GM18505 (cell line): ENCODE results near the gene CCDC18.
"Not testable (repeated sequence)": the region's sequence is repeated elsewhere in the genome, so short reads cannot be mapped to it uniquely, and the experiment has no call there.

ENCODE experiments used
- ATAC-seq: cut with Tn5 transposase; IDR thresholded peaks from one replicate; pipeline ENCODE4 v1.9.1; 2021; ENCODE audit not compliant: unreplicated experiment
- POLR2A ChIP-seq: IDR thresholded peaks from 4 replicates; pipeline ENCODE4 v1.6.1; 2011; ENCODE audit warnings: borderline replicate concordance; ENCODE audit not compliant: insufficient read depth, insufficient read length; ENCODE audit errors: extremely low read depth

The CCDC18 gene

DNA sequence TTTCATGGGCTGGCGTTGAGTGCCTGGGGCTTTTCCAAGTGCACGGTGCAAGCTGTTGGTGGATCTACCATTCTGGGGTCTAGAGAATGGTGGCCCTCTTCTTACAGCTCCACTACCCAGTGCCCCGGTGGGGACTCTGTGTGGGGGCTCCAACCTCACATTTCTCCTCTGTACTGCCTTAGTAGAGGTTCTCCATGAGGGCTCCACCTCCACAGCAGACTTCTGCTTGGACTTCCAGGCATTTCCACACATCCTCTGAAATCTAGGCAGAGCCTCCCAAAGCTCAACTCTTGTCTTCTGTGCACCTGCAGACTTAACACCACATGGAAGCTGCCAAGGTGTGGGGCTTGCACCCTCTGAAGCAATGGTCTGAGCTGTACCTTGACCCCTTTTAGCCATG lies 82.1 kb downstream of the CCDC18 start:
- no peak for ATAC-seq
- TF ChIP-seq POLR2A, result no peak

DNA sequence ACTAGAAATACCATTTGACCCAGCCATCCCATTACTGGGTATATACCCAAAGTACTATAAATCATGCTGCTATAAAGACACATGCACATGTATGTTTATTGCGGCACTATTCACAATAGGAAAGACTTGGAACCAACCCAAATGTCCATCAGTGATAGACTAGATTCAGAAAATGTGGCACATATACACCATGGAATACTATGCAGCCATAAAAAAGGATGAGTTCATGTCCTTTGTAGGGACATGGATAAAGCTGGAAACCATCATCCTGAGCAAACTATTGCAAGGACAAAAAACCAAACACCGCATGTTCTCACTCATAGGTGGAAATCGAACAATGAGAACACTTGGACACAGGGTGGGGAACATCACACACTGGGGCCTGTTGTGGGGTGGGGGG lies 88.4 kb downstream of the CCDC18 start:
- ATAC-seq, result not testable (repeated sequence)

DNA sequence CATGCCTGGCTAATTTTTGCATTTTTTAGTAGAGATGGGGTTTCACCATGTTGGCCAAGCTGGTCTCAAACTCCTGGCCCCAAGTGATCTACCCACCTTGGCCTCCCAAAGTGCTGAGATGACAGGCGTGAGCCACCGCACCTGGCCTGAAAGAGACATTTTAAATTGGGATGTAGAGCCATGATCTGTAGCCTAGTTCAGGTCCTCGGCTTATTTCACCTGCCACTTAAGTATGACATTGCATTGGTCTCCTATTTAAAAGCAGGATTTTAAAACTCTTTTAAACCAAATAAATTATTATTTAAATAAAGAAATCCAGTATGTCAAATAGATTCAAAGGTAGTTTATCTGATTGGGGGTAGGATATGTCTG lies 94.7 kb downstream of the CCDC18 start:
- not testable (repeated sequence) for ATAC-seq

DNA sequence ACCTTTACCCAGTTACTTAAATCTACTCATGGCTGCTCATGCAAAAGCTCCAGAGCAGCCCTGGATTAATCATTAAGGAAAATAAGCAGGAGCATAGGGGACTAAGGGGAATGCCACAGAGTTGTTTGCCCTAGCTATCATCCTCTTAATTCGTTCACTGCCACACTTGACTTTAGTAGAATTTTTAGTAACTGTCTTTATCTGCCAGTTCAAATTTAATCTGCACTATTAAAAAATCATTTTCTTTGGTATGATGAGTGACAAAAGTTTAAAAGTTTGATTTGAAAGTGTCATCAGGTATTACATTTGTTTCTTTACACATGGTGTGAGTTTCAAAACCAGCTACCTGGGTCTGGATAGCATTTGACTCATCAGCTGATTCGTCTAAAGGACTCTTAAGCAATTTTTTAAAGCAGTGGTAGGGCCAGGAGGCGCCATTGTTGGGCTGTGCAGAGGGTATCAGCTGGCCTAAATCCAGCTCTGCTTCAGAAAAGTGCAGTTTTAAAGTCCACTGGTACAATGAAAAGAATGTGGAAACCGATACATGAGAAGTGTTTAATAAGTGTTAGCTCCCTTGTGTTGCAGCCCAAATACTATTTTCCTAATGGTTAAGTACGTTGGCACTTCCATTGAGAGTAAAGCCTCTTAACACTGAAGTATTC lies 95.2 kb downstream of the CCDC18 start:
- no peak for TF ChIP-seq POLR2A
- no peak for ATAC-seq

DNA sequence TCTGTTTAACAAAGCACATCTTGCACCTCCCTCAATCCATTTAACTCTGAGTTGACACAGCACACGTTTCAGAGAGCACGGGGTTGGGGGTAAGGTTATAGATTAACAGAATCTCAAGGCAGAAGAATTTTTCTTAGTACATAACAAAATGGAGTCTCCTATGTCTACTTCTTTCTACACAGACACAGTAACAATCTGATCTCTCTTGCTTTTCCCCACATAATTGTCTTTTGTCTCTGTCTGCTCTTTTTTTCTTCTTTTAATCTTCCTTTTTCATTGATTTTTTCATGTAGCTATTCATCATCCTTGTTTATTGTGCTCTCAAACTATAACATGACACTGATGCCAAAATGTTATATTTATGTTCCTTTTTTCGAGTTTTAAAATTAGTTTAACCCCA lies 97.0 kb downstream of the CCDC18 start:
- ATAC-seq, result not testable (repeated sequence)

DNA sequence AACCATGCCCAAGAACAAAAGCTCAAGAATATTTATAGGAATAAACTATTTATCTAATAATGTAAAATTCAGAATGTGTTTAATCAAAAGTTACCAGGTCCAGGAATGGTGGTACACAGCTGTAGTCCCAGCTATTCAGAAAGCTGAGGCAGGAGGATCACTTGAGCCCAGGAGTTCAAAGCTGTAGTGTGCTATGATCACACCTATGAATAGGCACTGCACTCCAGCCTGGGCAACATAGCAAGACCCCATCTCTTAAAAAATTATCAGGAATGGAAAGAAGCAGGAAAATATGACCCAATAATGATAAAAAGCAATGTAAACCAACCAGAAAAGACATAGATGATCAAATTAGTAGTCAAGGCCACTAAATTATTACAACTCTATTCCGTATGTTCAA lies 103.0 kb downstream of the CCDC18 start:
- no peak for ATAC-seq
- TF ChIP-seq POLR2A, result no peak

DNA sequence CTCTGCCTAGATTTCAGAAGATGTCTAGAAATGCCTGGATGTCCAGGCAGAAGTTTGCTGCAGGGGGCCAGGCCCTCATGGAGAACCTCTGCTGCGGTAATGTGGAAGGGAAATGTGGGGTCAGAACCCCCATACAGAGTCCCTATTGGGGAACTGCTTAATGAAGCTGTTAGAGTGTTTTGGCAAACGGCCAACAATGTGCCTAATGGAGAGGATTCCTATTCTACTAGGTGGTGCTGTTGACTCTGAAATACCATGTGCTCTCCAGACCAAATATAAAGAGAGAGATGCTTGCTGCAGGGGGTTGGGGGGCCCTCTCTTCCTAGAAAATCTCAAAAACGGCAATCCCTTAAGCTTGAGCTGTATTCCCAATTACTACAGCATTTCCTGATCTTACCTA lies 108.0 kb downstream of the CCDC18 start:
- no peak for TF ChIP-seq POLR2A
- ATAC-seq, result no peak

DNA sequence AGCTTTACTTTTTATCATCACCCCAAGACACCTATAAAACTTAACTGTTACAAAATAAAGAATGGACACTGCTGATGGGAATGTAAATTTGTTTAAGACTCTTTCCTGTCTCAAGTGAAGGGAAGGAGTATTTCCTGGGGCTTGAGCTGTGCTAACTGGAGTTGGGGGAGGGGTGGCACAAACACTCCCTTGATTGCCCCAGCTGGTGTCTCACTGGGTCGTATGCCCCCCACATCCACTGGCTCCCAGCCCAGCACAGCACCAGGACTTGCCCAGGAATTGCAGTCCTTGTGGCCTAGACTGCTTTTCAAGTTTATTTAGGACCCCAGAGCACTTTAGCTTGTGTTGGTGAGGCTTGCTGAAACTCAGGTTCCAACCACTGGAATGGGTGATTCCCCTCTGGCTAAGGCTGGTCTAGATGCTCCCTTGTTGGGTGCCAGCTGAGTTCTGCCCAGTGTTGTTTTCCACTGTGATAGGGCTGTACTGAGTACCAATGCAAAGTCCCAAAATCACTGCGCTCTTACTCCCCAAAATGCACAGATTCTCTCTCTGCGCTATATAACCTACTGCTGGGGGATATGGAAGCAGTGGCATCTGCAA lies 116.1 kb downstream of the CCDC18 start:
- ATAC-seq, result no peak
- no peak for TF ChIP-seq POLR2A

DNA sequence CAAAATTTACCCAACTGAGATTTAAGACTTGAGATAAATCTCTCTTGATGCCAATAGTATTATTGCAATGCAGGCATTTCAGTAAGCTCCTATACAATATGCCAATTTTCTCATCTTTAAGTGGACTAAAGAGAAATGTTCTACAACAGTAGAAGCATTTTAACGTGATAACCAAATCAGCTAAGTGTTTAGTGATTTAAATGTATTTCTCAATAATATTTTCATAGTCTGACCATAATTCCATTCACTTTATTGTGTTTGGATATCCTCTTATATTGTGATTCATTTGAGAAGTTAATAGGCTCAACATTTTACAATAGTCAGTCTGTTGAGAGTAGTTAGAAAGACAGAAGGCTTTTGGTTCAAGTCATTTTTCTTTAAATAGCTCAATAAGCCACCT lies 120.6 kb downstream of the CCDC18 start:
- ATAC-seq, result no peak
- TF ChIP-seq POLR2A, result no peak

DNA sequence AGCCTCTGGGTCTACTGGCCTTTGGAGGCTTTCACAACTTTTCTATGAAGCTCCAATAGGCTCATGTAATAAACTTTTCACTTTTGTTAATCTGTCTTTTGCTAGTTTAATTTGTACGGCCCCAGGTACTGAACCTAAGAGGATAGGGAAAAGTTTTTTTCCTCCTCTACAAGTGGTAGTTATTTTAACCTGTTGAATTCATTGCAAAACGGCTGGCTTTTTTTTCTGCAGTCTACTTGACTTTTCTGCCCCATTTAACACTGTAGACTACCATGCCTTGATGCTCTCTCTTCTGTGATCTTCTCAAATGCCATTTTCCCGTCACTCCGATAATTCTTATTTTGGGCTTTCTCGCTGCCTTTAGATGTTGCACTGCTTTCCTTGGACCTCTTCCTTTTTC lies 121.6 kb downstream of the CCDC18 start:
- no peak for ATAC-seq
- no peak for TF ChIP-seq POLR2A

DNA sequence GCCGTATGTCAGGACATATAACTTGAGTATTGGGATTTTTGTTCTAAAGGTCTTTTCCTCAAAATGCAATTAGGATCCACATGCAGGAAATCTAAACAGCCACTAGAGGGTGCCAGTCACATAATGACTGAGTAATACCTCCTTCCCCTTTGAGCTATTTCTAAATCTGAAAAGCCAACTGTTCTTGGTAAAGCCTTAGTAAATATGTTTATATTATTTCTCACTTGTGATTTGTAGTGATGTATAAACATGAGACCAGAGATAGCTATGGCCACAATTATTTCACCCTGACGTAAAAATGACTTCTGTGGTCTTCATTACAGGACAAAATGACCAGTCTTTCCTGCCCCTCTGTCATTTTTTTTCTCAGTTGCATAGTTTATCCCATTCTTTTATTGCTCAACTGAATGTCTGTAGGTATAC lies 124.2 kb downstream of the CCDC18 start:
- no peak for ATAC-seq
- no peak for TF ChIP-seq POLR2A

DNA sequence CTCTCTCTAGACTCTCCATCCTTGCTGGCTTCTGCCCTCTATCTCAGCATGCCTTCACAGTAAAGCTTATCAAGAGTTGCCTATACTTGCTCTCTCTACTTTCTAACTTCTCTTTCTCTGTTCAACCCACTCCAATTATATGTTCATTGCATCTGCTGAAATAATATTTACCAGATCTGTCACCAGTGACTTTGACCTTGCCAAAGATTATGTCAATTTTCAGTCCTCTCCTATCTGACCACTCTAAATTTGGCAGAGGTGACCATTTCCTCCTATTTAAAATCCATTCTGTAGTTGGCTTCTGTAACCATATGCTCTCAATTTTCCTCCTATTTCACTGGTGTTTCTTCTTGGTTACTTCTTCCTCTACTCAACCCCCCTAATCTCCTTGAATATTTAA lies 126.4 kb downstream of the CCDC18 start:
- no peak for ATAC-seq
- no peak for TF ChIP-seq POLR2A

DNA sequence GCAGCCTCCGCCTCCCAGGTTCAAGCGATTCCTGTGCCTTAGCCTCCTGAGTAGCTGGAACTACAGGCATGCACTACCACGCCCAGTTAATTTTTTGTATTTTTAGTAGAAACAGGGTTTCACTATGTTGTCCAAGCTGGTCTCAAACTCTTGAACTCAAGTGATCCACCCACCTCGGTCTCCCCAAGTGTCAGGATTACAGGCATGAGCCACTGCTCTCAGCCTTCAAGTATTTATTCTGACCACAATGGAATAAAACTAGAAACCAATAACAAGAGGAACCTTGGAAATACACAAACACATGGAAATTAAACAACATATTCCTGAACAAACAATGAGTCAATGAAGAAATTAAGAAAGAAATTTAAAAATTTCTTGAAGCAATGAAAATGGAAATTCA lies 132.5 kb downstream of the CCDC18 start:
- TF ChIP-seq POLR2A, result no peak
- no peak for ATAC-seq

DNA sequence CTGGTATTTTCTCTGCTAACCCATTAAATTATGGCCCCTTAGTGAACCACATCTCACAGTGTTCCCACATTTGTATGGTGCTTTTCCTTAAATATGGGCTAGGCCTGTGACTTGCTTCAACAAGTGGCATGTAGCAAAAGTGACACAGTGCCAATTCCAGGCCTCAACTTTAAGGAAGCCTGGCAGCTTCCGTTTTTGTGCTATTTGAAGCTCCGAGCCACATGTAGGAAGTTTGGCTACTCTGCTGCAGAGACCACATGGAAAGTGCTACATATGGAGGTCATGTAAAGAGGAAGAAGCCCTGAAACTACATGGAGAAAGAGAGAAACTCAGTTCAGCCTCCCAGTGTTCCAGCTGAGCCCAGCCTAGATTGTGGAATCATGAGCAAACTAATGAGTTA lies 136.7 kb downstream of the CCDC18 start:
- ATAC-seq, result no peak
- no peak for TF ChIP-seq POLR2A

DNA sequence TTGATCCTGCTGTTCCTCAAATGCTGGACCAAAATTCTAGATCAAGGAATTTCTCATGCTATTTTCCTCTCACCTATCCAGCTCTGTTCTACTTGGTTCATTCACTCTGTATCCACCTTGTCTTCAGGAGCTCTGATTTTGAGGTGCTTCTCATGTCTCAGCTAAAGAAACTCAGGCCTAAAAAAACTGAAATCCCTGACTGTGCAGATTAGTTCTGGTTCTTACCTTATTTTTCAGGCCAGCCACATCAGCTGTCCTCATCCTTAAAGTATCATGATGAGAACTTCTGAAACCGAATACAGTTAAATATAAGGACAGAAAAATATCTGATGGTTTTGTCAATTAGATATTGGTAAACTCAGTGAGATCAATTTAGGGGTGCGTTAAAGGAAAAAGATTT lies 137.4 kb downstream of the CCDC18 start:
- no peak for TF ChIP-seq POLR2A
- no peak for ATAC-seq
